Heart left ventricle (tissue), 13 donors: ENCODE data around the gene VAMP1.

Source experiments
- POLR2A ChIP-seq, 2 donors: fragments of 450-650 bp; IDR thresholded peaks; one replicate each; pipeline ENCODE4 v1.6.1; 2017; ENCODE audit warnings: antibody characterized with exemption in 2 of 2, mild to moderate bottlenecking in 2 of 2, moderate library complexity in 2 of 2
- TF ChIP-seq, protein P1 (sequence below), 12 donors: fragments of 200-600 bp; sonication (generic) in 4 of 12; IDR thresholded peaks; one replicate each; pipeline versions ENCODE4 v1.5.0 to v1.8.0; 2018 to 2022; ENCODE audit warnings: antibody characterized with exemption in 12 of 12, mild to moderate bottlenecking in 5 of 12
- donor health status: ischemic (EF 13 %, LVEDD 7.1; RV severe dilation, severe dysfunction).
- donor health status: DM: no; HTN: yes; CAD: no.
- donor health status: DM: no; HTN: no; CAD: no.
- donor health status: ischemic (EF 25% LVEDD 6.9; RV normal size, moderate dysfunction).
- donor health status: ischemic (EF 25% LVEDD 5.7; RV mildly dilated, moderate dysfunction).
- donor health status: ischemic (EF 35%, LVEDD 5.7; RV mildly dilated, moderate dysfunction).
- donor health status: nonischemic (EF 11% LVEDD 7.7; RV severe dilation, severe dysfunction).
- donor health status: DM: yes; HTN: yes; CAD: no.
- donor health status: PGD.
- donor health status: ischemic (EF 29% LVEDD 5.4; RV normal size, mild dysfunction).
- donor health status: nonischemic (EF 23%, LVEDD 6.1; RV moderate dilation, normal function).

DNA sequence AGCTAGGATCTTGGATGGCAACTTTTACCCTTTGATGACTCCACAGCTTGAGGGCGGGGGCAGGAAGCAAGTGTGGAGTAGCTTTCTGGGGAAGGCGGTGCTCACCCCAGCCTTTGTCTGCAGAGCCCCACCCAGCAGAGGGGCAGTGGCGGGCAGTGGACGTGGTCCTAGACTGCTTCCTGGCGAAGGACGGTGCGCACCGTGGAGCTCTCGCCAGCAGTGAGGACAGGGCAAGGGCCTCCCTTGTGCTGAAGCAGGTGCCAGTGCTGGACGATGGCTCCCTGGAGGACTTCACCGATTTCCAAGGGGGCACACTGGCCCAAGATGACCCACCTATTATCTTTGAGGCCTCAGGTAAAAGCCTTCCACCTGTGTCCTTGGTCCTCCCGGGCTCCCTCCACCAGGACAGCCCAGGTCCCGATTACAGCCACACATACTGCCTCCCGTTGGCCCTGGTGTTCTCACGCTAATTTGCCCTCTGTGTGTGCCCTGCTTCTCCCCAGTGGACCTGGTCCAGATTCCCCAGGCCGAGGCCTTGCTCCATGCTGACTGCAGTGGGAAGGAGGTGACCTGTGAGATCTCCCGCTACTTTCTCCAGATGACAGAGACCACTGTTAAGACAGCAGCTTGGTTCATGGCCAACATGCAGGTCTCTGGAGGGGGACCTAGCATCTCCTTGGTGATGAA lies 17.4 kb downstream of the VAMP1 start:
- TF ChIP-seq POLR2A (IDR thresholded peaks at IDR 0.05), result no peak
- TF ChIP-seq, protein P1, sequence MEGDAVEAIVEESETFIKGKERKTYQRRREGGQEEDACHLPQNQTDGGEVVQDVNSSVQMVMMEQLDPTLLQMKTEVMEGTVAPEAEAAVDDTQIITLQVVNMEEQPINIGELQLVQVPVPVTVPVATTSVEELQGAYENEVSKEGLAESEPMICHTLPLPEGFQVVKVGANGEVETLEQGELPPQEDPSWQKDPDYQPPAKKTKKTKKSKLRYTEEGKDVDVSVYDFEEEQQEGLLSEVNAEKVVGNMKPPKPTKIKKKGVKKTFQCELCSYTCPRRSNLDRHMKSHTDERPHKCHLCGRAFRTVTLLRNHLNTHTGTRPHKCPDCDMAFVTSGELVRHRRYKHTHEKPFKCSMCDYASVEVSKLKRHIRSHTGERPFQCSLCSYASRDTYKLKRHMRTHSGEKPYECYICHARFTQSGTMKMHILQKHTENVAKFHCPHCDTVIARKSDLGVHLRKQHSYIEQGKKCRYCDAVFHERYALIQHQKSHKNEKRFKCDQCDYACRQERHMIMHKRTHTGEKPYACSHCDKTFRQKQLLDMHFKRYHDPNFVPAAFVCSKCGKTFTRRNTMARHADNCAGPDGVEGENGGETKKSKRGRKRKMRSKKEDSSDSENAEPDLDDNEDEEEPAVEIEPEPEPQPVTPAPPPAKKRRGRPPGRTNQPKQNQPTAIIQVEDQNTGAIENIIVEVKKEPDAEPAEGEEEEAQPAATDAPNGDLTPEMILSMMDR (IDR thresholded peaks at IDR 0.05), result no peak
